IMR-90 (cell line): ENCODE data around the gene AKAP6. TPM values are rescaled to one million over a fixed set of nuclear protein-coding genes. Genes with fewer than 3 reads are reported as not detected.

Source experiments
- ATAC-seq: fragments of 200-7000 bp; cut with Tn5 transposase; 2 replicates; pipeline ENCODE4 v1.9.1; 2020; ENCODE audit warnings: low read depth, mild to moderate bottlenecking, moderate library complexity
- BruUV-seq: library from RNA; stranded (reverse); fragments of 400-500 nt; replicated peaks from 2 replicates; lab custom pipeline; 2021; lab: Mats Ljungman, UMichigan
- CTCF ChIA-PET: fragments of 300-600 bp; formaldehyde crosslinking; extraction: SDS; loops from one replicate; lab custom pipeline; 2021; ENCODE audit warnings: antibody characterized with exemption; lab: Yijun Ruan, JAX
- POLR2A ChIA-PET: fragments of 300-600 bp; sonication (Branson Sonifier 250); formaldehyde crosslinking; loops from one replicate; lab custom pipeline; 2022; ENCODE audit warnings: antibody characterized with exemption; ENCODE audit not compliant: unreplicated experiment; lab: Charles Lee
- DNase-seq: peaks from one replicate; pipeline ENCODE4 v3.0.0; 2013
- H2AFZ ChIP-seq: replicated peaks from 2 replicates; pipeline ENCODE3; 2013; ENCODE audit warnings: low read length, mild to moderate bottlenecking; ENCODE audit not compliant: poor library complexity
- H2AK5ac ChIP-seq: 2 replicates; pipeline ENCODE4 v1.6.1; 2013; ENCODE audit warnings: low read depth, low read length, inconsistent platforms
- H2AK9ac ChIP-seq: replicated peaks from 2 replicates; pipeline ENCODE3; 2013; ENCODE audit warnings: mild to moderate bottlenecking, low read depth, low read length, moderate library complexity; ENCODE audit not compliant: poor library complexity
- H2BK120ac ChIP-seq: 2 replicates; pipeline ENCODE4 v1.6.1; 2013; ENCODE audit warnings: low read depth, low read length, inconsistent platforms
- H2BK15ac ChIP-seq: 3 replicates; pipeline ENCODE4 v1.6.1; 2013; ENCODE audit warnings: low read depth, low read length, inconsistent platforms
- H2BK20ac ChIP-seq: 2 replicates; pipeline ENCODE4 v1.6.1; 2013; ENCODE audit warnings: low read depth, mild to moderate bottlenecking, inconsistent platforms, low read length, moderate library complexity
- H2BK5ac ChIP-seq: 2 replicates; pipeline ENCODE4 v1.6.1; 2013; ENCODE audit warnings: mild to moderate bottlenecking, low read depth, low read length, inconsistent platforms; ENCODE audit not compliant: poor library complexity, severe bottlenecking
- H3K14ac ChIP-seq: replicated peaks from 2 replicates; pipeline ENCODE4 v1.6.1; 2013; ENCODE audit warnings: low read depth, low read length, inconsistent platforms
- H3K18ac ChIP-seq: 2 replicates; pipeline ENCODE4 v1.6.1; 2013; ENCODE audit warnings: low read depth, low read length, control low read depth
- H3K23ac ChIP-seq: 2 replicates; pipeline ENCODE4 v1.6.1; 2013; ENCODE audit warnings: low read depth, low read length, inconsistent platforms
- H3K27ac ChIP-seq: 2 replicates; pipeline ENCODE4 v1.5.1; 2013; ENCODE audit warnings: mild to moderate bottlenecking, control low read depth, low read length; ENCODE audit not compliant: insufficient read depth
- H3K27me3 ChIP-seq: 2 replicates; pipeline ENCODE4 v1.6.1; 2013; ENCODE audit warnings: low read length; ENCODE audit not compliant: control insufficient read depth, insufficient read depth
- H3K36me3 ChIP-seq: 2 replicates; pipeline ENCODE4 v1.6.1; 2013; ENCODE audit warnings: low read length, mixed read lengths; ENCODE audit not compliant: control insufficient read depth, insufficient read depth
- H3K4ac ChIP-seq: 2 replicates; pipeline ENCODE4 v1.6.1; 2013; ENCODE audit warnings: low read depth, low read length, inconsistent platforms
- H3K4me1 ChIP-seq: 2 replicates; pipeline ENCODE4 v1.6.1; 2013; ENCODE audit warnings: low read length, mixed read lengths; ENCODE audit not compliant: control insufficient read depth, insufficient read depth
- H3K4me2 ChIP-seq: 2 replicates; pipeline ENCODE4 v1.6.1; 2013; ENCODE audit warnings: low read depth, mild to moderate bottlenecking, control low read depth, low read length, moderate library complexity
- H3K4me3 ChIP-seq: 2 replicates; pipeline ENCODE4 v1.5.1; 2013; ENCODE audit warnings: low read depth, mild to moderate bottlenecking, control low read depth, low read length, moderate library complexity; ENCODE audit not compliant: insufficient read depth
- H3K56ac ChIP-seq: 2 replicates; pipeline ENCODE4 v1.6.1; 2013; ENCODE audit warnings: low read length, inconsistent platforms; ENCODE audit not compliant: insufficient read depth; ENCODE audit errors: extremely low read depth
- H3K79me1 ChIP-seq, 2 experiments: 2 replicates each; pipeline ENCODE4 v1.6.1; 2013; ENCODE audit warnings: low read length in 2 of 2, inconsistent platforms in 1 of 2, low read depth in 1 of 2
- H3K9ac ChIP-seq: 2 replicates; pipeline ENCODE4 v1.6.1; 2013; ENCODE audit warnings: low read depth, low read length, control low read depth
- H3K9me1 ChIP-seq: 2 replicates; pipeline ENCODE4 v1.6.1; 2013; ENCODE audit warnings: low read length, inconsistent platforms; ENCODE audit not compliant: insufficient read depth
- H3K9me3 ChIP-seq: 2 replicates; pipeline ENCODE4 v1.6.1; 2013; ENCODE audit warnings: low read length; ENCODE audit not compliant: control insufficient read depth, insufficient read depth
- H4K20me1 ChIP-seq: 2 replicates; pipeline ENCODE4 v1.6.1; 2013; ENCODE audit warnings: low read length, inconsistent platforms; ENCODE audit not compliant: insufficient read depth
- H4K5ac ChIP-seq: 2 replicates; pipeline ENCODE4 v1.6.1; 2013; ENCODE audit warnings: mild to moderate bottlenecking, low read depth, low read length, control low read depth
- H4K8ac ChIP-seq, 2 experiments: 2 replicates each; pipeline ENCODE4 v1.6.1; 2013; ENCODE audit warnings: low read depth in 2 of 2, low read length in 2 of 2, control low read depth in 1 of 2, inconsistent platforms in 1 of 2
- H4K91ac ChIP-seq: 2 replicates; pipeline ENCODE4 v1.6.1; 2013; ENCODE audit warnings: low read depth, low read length, inconsistent platforms; ENCODE audit not compliant: insufficient read depth
- BHLHE40 ChIP-seq: fragments of 150-350 bp; IDR thresholded peaks from 2 replicates; pipeline ENCODE4 v1.6.1; 2016; ENCODE audit warnings: mild to moderate bottlenecking, low read depth, low read length
- CEBPB ChIP-seq: IDR thresholded peaks from 2 replicates; pipeline ENCODE4 v1.6.1; 2012; ENCODE audit warnings: low read depth, low read length, improper control_type of control experiment
- CHD1 ChIP-seq: IDR thresholded peaks from 2 replicates; pipeline ENCODE4 v1.6.1; 2012; ENCODE audit warnings: low read depth, low read length, improper control_type of control experiment
- CTCF ChIP-seq: conservative IDR thresholded peaks from 2 replicates; pipeline ENCODE4 v1.5.1; 2012; ENCODE audit warnings: mild to moderate bottlenecking, low read depth, low read length, improper control_type of control experiment
- ELK1 ChIP-seq: fragments of 150-350 bp; IDR thresholded peaks from 2 replicates; pipeline ENCODE4 v1.6.1; 2016; ENCODE audit warnings: low read depth, mild to moderate bottlenecking, low read length, moderate library complexity, borderline replicate concordance
- FOS ChIP-seq: fragments of 150-350 bp; IDR thresholded peaks from 2 replicates; pipeline ENCODE4 v1.6.1; 2016; ENCODE audit warnings: low read depth, low read length
- MAFK ChIP-seq: IDR thresholded peaks from 2 replicates; pipeline ENCODE4 v1.6.1; 2012; ENCODE audit warnings: low read depth, low read length, improper control_type of control experiment
- MAZ ChIP-seq: IDR thresholded peaks from 2 replicates; pipeline ENCODE4 v1.6.1; 2012; ENCODE audit warnings: low read depth, mild to moderate bottlenecking, low read length, improper control_type of control experiment, moderate library complexity, borderline replicate concordance
- MXI1 ChIP-seq: IDR thresholded peaks from 2 replicates; pipeline ENCODE4 v1.6.1; 2012; ENCODE audit warnings: low read depth, mild to moderate bottlenecking, low read length, moderate library complexity, borderline replicate concordance
- NFE2L2 ChIP-seq: fragments of 150-350 bp; IDR thresholded peaks from 2 replicates; pipeline ENCODE4 v1.6.1; 2016; ENCODE audit warnings: low read depth, mild to moderate bottlenecking, low read length
- POLR2A ChIP-seq: IDR thresholded peaks from 2 replicates; pipeline ENCODE4 v1.6.1; 2012; ENCODE audit warnings: mild to moderate bottlenecking, low read depth, low read length
- RAD21 ChIP-seq: IDR thresholded peaks from 2 replicates; pipeline ENCODE4 v1.6.1; 2012; ENCODE audit warnings: low read length, improper control_type of control experiment
- RCOR1 ChIP-seq: IDR thresholded peaks from 2 replicates; pipeline ENCODE4 v1.6.1; 2012; ENCODE audit warnings: mild to moderate bottlenecking, low read length, improper control_type of control experiment; ENCODE audit not compliant: insufficient replicate concordance
- RFX5 ChIP-seq: IDR thresholded peaks from 2 replicates; pipeline ENCODE4 v1.8.0; 2012; ENCODE audit warnings: low read depth, mild to moderate bottlenecking, low read length, moderate library complexity
- SMC3 ChIP-seq: fragments of 150-350 bp; IDR thresholded peaks from 2 replicates; pipeline ENCODE4 v1.6.1; 2016; ENCODE audit warnings: low read depth, mild to moderate bottlenecking, antibody characterized with exemption, low read length, moderate library complexity
- USF2 ChIP-seq: fragments of 150-350 bp; IDR thresholded peaks from 2 replicates; pipeline ENCODE4 v1.6.1; 2017; ENCODE audit warnings: mild to moderate bottlenecking, antibody characterized with exemption, low read length, low read depth
- WGBS, 2 experiments: methylation state at CpG; one replicate each; pipeline versions ENCODE4 v1.1.5 to v1.1.7; 2013; ENCODE audit warnings: missing lambda C conversion rate in 2 of 2; ENCODE audit not compliant: insufficient read length in 1 of 2; ENCODE audit errors: extremely low coverage in 2 of 2; 5-methylcytosine and 5-hydroxymethylcytosine counted together
- dilution Hi-C: fragments of 300-500 bp; cut with HindIII; formaldehyde crosslinking; loops from one replicate; pipeline ENCODE4 v1.14.3; 2018; ENCODE audit warnings: low sequenced_read_pairs; ENCODE audit not compliant: unreplicated experiment
- in situ Hi-C: fragments of 300-500 bp; cut with MboI; formaldehyde crosslinking; loops from 3 replicates; pipeline ENCODE4 v1.14.3; 2019; ENCODE audit warnings: low sequenced_read_pairs, inconsistent platforms, mixed read lengths
- intact Hi-C: fragments of 100-400 bp; cut with micrococcal nuclease; formaldehyde crosslinking; loops from 2 replicates; pipeline ENCODE4 v1.10.0; 2022
- polyA plus RNA-seq, 3 experiments: library from polyadenylated mRNA; depleted of rRNA; stranded (reverse); fragments of >200 nt; gene quantifications; 2 replicates each; pipeline ENCODE4 v1.2.3, GENCODE V29; 2012; ENCODE audit warnings: low replicate concordance in 1 of 3
- total RNA-seq: library from RNA; depleted of rRNA; stranded (reverse); fragments of >200 nt; gene quantifications from 2 replicates; pipeline ENCODE4 v1.2.3, GENCODE V29; 2012

The AKAP6 gene
- total and polyA plus RNA-seq, 2 of the 4 experiments (the other 2 are of a cell fraction), result 0.22 to 1.6 TPM

GRCh38 chr14:32720927-32721326 is 391.8 kb downstream of the AKAP6 start:
- no peaks in the 10 kb centered on the region for H3K36me3 ChIP-seq
- no peak for ATAC-seq
- no peak overlapping the region for H2BK15ac ChIP-seq
- no peak overlapping the region for H2BK120ac ChIP-seq
- no peak overlapping the region for H2BK20ac ChIP-seq
- no peak overlapping the region for H2AFZ ChIP-seq
- H2BK5ac ChIP-seq, result no peak overlapping the region
- no peaks in the 10 kb centered on the region for H3K9me1 ChIP-seq
- no peaks in the 10 kb centered on the region for H4K20me1 ChIP-seq
- H3K4me2 ChIP-seq, result no peak overlapping the region
- H2AK9ac ChIP-seq, result no peak overlapping the region
- in situ Hi-C loops, result no loop called here
- dilution Hi-C loops, result no loop called here
- no peak overlapping the region for H3K56ac ChIP-seq
- TF ChIP-seq MXI1 (no peak), MAFK (no peak), USF2 (no peak), FOS (no peak), CTCF (no peak), SMC3 (no peak), ELK1 (no peak), RFX5 (no peak), CHD1 (no peak), MAZ (no peak), BHLHE40 (no peak), RAD21 (no peak), NFE2L2 (no peak), RCOR1 (no peak), POLR2A (no peak), CEBPB (no peak)
- H3K4me1 ChIP-seq, result no peaks in the 10 kb centered on the region
- no peak overlapping the region for H3K4me3 ChIP-seq
- H2AK5ac ChIP-seq, result no peak overlapping the region
- no peak overlapping the region for H4K91ac ChIP-seq
- no TSS peak for BruUV-seq
- WGBS, 2 experiments, result no CpG with 5 or more reads among the region's 2 CpGs
- no peak overlapping the region for H3K18ac ChIP-seq
- peak; percentile 6 for DNase-seq
- ChIA-PET CTCF (no interaction called here), POLR2A (no interaction called here)
- H3K27me3 ChIP-seq, result no peaks in the 10 kb centered on the region; the same call in 1 of the 2 replicates
- no peak overlapping the region for H4K5ac ChIP-seq
- H3K79me1 ChIP-seq, result no peaks in the 10 kb centered on the region
- H4K8ac ChIP-seq, result no peak overlapping the region
- H3K4ac ChIP-seq, result no peak overlapping the region
- H3K27ac ChIP-seq, result no peak overlapping the region
- H3K23ac ChIP-seq, result no peak overlapping the region
- intact Hi-C loops, result no loop called here
- no peak overlapping the region for H3K9ac ChIP-seq
- H3K14ac ChIP-seq, result no peak overlapping the region
- no peaks in the 10 kb centered on the region for H3K9me3 ChIP-seq
